ENCODE results near the gene CACNG5.
"Not testable (repeated sequence)": the region's sequence is repeated elsewhere in the genome, so short reads cannot be mapped to it uniquely, and the experiment has no call there.

Gene CACNG5

GRCh38 chr17:66849851-66850580 is 15.1 kb downstream of the CACNG5 start:
- DNase-seq (ENCODE audit: low read depth in 2 of 2), result no peak

- DNase-seq (ENCODE audit: low read depth in 2 of 2), result no peak
Measured at GRCh38 chr17:66850692-66851091, 15.8 kb downstream of the CACNG5 start.

GRCh38 chr17:66855204-66855603 is 20.3 kb downstream of the CACNG5 start:
- DNase-seq (ENCODE audit: low read depth in 2 of 2), result peak; percentile 18 to 57

GRCh38 chr17:66858226-66859083 is 23.5 kb downstream of the CACNG5 start:
- no peak for DNase-seq (ENCODE audit: low read depth in 2 of 2)

- no peak for DNase-seq (ENCODE audit: low read depth in 2 of 2)
Measured at GRCh38 chr17:66859353-66859752, 24.4 kb downstream of the CACNG5 start.

GRCh38 chr17:66860204-66860603 is 25.3 kb downstream of the CACNG5 start:
- DNase-seq (ENCODE audit: low read depth in 2 of 2), result no peak

- DNase-seq (ENCODE audit: low read depth in 2 of 2), result no peak
Measured at GRCh38 chr17:66863820-66864219, 28.9 kb downstream of the CACNG5 start.

- DNase-seq (ENCODE audit: low read depth in 2 of 2), result no peak
Measured at GRCh38 chr17:66865151-66865550, 30.2 kb downstream of the CACNG5 start.

- DNase-seq (ENCODE audit: low read depth in 2 of 2), result no peak
Measured at GRCh38 chr17:66873962-66874361, 39.0 kb downstream of the CACNG5 start.

- DNase-seq (ENCODE audit: low read depth in 2 of 2), result no peak
Measured at GRCh38 chr17:66884931-66885330, 50.0 kb downstream of the CACNG5 start.

GRCh38 chr17:66885417-66885816 is 50.5 kb downstream of the CACNG5 start:
- no peak for DNase-seq (ENCODE audit: low read depth in 2 of 2)

- DNase-seq (ENCODE audit: low read depth in 2 of 2), result no peak
Measured at GRCh38 chr17:66889480-66890230, 54.7 kb downstream of the CACNG5 start.

- no peak for DNase-seq (ENCODE audit: low read depth in 2 of 2)
Measured at GRCh38 chr17:66892246-66892645, 57.3 kb downstream of the CACNG5 start.

GRCh38 chr17:66893382-66893781 is 58.5 kb downstream of the CACNG5 start:
- DNase-seq (ENCODE audit: low read depth in 2 of 2), result no peak

GRCh38 chr17:66893863-66894262 is 58.9 kb downstream of the CACNG5 start:
- no peak for DNase-seq (ENCODE audit: low read depth in 2 of 2)

GRCh38 chr17:66897141-66897540 is 62.2 kb downstream of the CACNG5 start:
- no peak for DNase-seq (ENCODE audit: low read depth in 2 of 2)

GRCh38 chr17:66898536-66898935 is 63.6 kb downstream of the CACNG5 start:
- no peak for DNase-seq (ENCODE audit: low read depth in 2 of 2)

GRCh38 chr17:66900126-66901010 is 65.5 kb downstream of the CACNG5 start:
- DNase-seq (ENCODE audit: low read depth in 2 of 2), result no peak

GRCh38 chr17:66903296-66903695 is 68.4 kb downstream of the CACNG5 start:
- not testable (repeated sequence) for DNase-seq (ENCODE audit: low read depth in 2 of 2)

- no peak for DNase-seq (ENCODE audit: low read depth in 2 of 2)
Measured at GRCh38 chr17:66903781-66904180, 68.9 kb downstream of the CACNG5 start.

All from stimulated activated CD4-positive, alpha-beta T cell treated with anti-CD3 and anti-CD28 coated beads, Interleukin-4, amount 100 ng/mL, for 48 hours (primary cell).